Measurements from ENCODE around the gene CCDC73. TPM values are rescaled to one million over a fixed set of nuclear protein-coding genes. Genes with fewer than 3 reads are reported as not detected.
A peak's percentile ranks its signal among the peaks of the same experiment; 100 is the strongest.

Gene CCDC73
- total and polyA plus RNA-seq, 10 of the 15 experiments (the other 5 are each of a cell fraction or from before 2014, with no cell fraction given): 0.05 to 0.57 (median 0.14) TPM

GRCh38 chr11:32566517-32566916 lies 227.9 kb downstream of the CCDC73 start:
- 100% methylated on average over 2 of the region's 2 CpGs for WGBS (ENCODE audit: insufficient coverage, insufficient replicate concordance, low lambda C conversion rate, missing lambda C conversion rate)
- no peaks in the 10 kb centered on the region for H3K9me3 ChIP-seq (replicated peaks; ENCODE audit: control insufficient read depth, insufficient read depth, low read length)

More at GRCh38 chr11:32566517-32566916, 227.9 kb downstream of the CCDC73 start:
- Histone ChIP-seq H3K79me2 (ENCODE audit: control insufficient read depth, insufficient read depth, low read length) (no peaks in the 10 kb centered on the region), H3K27me3 (replicated peaks in 1 of 2; ENCODE audit: control insufficient read depth in 2 of 2, insufficient read depth in 2 of 2, low read length in 1 of 2) (no peaks in the 10 kb centered on the region), H3K4me1 (ENCODE audit: control insufficient read depth, insufficient read depth, low read length) (no peaks in the 10 kb centered on the region), H3K27ac (ENCODE audit: control insufficient read depth, insufficient read depth) (no peak overlapping the region), H4K20me1 (ENCODE audit: control insufficient read depth, insufficient read depth) (no peaks in the 10 kb centered on the region), H3K4me2 (ENCODE audit: control insufficient read depth, insufficient read depth) (no peak overlapping the region), H3K36me3 (ENCODE audit: control insufficient read depth in 2 of 2, insufficient read depth in 2 of 2, low read length in 1 of 2) (no peaks in the 10 kb centered on the region), H2AFZ (ENCODE audit: control insufficient read depth, low read depth, low read length) (no peak overlapping the region), H3K4me3 (no peak overlapping the region), H3K9ac (ENCODE audit: control insufficient read depth, insufficient read depth, low read length) (no peak overlapping the region)
- peak; percentile 29; the same call in 1 of the 3 replicates for ATAC-seq
- ChIA-PET POLR2A (no interaction called here), RAD21 (ENCODE audit: unreplicated experiment) (no interaction called here), CTCF (interaction anchor here (1.3 to 1.4 kb wide), 2 partner anchors 18 to 49 kb away, joined by 3 read pairs; no protein-coding TSS in a partner anchor), SMC1A (ENCODE audit: uncharacterized antibody, unreplicated experiment) (interaction anchor here (1.6 kb wide), 1 partner anchor 23 kb away, joined by 3 read pairs; no protein-coding TSS in a partner anchor)
- intact Hi-C loops (cut with micrococcal nuclease; ENCODE audit: unreplicated experiment): loop anchor here (10.0 kb wide), 1 partner anchor 122 kb away; no protein-coding TSS in a partner anchor
- no peak for DNase-seq (ENCODE audit: low read depth, low spot score)
- FAIRE-seq: no peak
- BruUV-seq (replicated peaks): no TSS peak
- in situ Hi-C loops (cut with MboI): no loop called here
- TF ChIP-seq EED (IDR thresholded peaks at IDR 0.05; ENCODE audit: low read depth) (no peak), PRDM15 (CRISPR knock-in tag; IDR thresholded peaks at IDR 0.05) (no peak), TAF1 (IDR thresholded peaks at IDR 0.05; ENCODE audit: borderline replicate concordance, low read depth, low read length) (no peak), NFYB (IDR thresholded peaks at IDR 0.05; ENCODE audit: insufficient read depth, low read depth, low read length) (no peak), PAX5 (IDR thresholded peaks at IDR 0.05; ENCODE audit: borderline replicate concordance, low read depth, low read length) (no peak), ATF3 (IDR thresholded peaks at IDR 0.05; ENCODE audit: borderline replicate concordance, extremely low read depth, low read depth, low read length) (no peak), LARP7 (IDR thresholded peaks at IDR 0.05) (no peak), MXI1 (IDR thresholded peaks at IDR 0.05; ENCODE audit: low read depth, low read length) (no peak), RUNX3 (IDR thresholded peaks at IDR 0.05; ENCODE audit: low read length) (no peak)

Data from GM12878 (cell line).